Stimulated activated CD8-positive, alpha-beta memory T cell treated with anti-CD3 and anti-CD28 coated beads, Interleukin-4, amount 100 ng/mL, for 4 hours (primary cell): ENCODE data around the gene TNFSF8.

Experiments
- DNase-seq, 2 donors: peaks; one replicate each; pipeline ENCODE4 v3.0.0-alpha.2; 2020; ENCODE audit warnings: low read depth in 2 of 2, low spot score in 1 of 2

TNFSF8 gene

GRCh38 chr9:114930056-114930812 lies at the start of gene TNFSF8:
Gene TNFSF8 (minus strand): TSS chr9:114930591. CDS start chr9:114930303, 288 bp downstream.
- peak; percentile 31 to 65 for DNase-seq

GRCh38 chr9:114973216-114973615 lies 42.8 kb upstream of the TNFSF8 start:
- no peak for DNase-seq

- DNase-seq: no peak
These were observed 42.2 kb upstream of the TNFSF8 start for GRCh38 chr9:114972510-114973136.

- DNase-seq: no peak
These were observed 38.9 kb upstream of the TNFSF8 start for GRCh38 chr9:114969269-114969668.

GRCh38 chr9:114968671-114969070 lies 38.3 kb upstream of the TNFSF8 start:
- no peak for DNase-seq

DNA sequence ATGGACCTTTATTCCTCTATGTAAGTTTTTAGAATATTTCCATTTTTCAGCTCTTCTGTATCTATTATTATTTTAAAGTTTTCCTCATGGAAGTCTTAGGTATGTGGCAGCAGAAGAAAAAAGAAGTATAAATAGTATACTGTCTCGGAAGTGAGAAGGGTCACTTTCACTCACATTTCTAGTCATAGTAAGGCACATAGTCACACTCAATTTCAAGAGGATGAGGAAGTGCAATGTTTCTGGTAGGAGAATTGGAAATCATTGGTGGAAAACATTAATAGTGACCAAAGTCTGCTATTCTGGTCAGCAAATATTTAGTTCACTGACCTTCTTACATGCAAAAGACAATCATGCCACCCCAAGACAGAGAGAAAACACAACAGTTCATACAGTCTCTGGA lies 35.2 kb upstream of the TNFSF8 start:
- no peak for DNase-seq

- no peak for DNase-seq
These were observed 32.4 kb upstream of the TNFSF8 start for GRCh38 chr9:114962809-114963208.

- no peak for DNase-seq
These were observed 29.9 kb upstream of the TNFSF8 start for GRCh38 chr9:114960276-114960675.

- DNase-seq: no peak
These were observed 28.4 kb upstream of the TNFSF8 start for GRCh38 chr9:114958844-114959235.

GRCh38 chr9:114958021-114958843 lies 27.8 kb upstream of the TNFSF8 start:
- DNase-seq: peak; percentile 13 to 26

GRCh38 chr9:114957558-114957957 lies 27.2 kb upstream of the TNFSF8 start:
- DNase-seq: no peak

DNA sequence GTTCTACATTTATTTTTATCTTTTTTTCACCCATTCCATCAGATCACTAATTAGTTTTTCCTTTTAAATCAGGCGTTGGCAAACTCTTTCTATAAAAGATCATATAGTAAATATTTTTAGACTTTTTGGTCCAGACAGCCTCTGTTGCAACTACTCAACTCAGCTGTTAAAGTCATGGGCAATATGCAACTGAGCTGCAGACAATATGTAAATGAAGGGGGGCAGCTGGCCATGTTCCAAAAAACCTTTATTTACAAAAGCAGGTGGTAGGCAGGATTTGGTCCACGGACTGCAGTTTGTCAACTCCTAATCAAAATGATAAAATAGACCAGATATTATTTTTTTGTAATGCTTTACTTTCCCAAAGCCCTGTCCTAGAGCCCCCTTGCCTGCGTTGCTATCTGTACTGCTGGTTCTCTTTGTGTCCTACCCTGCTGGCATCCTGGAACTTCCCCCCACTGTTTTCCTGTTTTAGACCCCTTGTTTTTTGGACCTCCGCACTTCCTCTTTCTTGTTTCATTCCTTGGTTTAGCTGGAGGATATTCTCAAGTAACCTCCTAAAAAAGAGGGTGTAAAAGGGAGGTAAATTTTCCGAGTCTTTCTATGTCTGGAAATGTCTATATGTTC lies 24.7 kb upstream of the TNFSF8 start:
- no peak for DNase-seq

DNA sequence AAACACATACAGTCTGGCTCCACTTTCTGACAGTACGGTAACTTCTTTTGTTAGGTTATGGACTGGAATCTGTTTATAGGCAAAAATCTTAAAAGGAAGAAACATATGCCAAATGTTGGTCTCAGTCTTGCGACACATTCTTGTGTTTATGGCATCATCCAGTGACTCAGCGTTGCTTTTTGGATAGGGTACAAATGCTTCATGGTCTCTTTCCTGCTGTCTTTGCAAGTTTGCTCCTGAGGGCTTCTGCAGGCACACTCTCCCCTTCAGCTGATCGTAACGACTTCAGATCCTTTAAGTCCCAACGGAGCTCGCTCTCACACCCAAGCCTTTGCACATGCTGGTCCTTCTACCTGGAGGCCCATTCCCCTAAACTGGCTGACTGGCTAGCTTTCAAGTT lies 23.6 kb upstream of the TNFSF8 start:
- DNase-seq: no peak

DNA sequence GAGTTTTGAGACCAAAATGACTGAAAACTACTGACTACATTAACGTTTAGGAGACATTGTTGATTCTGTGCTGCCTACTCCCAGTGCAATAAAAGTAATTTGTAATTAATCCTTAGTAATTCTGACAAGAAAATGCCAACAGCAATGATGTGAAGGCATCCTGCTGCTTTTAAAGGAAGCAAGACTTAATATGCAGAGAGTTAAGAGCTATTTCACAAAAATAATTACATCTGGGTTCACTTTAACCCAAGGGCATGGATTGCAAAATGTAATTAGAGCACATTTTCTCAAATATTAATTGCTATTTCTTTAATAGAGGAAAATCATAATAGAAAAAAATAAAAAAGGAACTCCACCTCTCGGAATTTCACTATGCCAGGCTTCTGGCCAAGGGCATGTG lies 22.7 kb upstream of the TNFSF8 start:
- DNase-seq: no peak

DNA sequence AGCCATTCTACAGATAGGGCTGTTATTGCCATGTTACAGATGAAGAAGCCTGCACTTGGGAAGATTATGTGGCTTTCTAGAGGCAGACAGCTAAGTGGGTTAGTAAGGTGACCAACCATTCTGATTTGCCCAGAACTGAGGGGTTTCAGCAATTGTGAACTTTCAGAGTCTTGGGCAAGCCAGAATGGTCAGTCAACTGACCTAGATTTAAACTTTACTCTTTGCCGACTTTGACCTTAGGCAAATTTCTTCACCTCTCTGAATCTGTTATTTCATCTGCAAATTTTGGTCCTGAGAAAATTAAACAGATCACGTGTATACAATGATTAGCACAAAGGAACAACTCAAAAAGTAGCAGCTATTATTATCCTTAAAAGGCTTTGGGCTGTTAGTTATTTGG lies 20.4 kb upstream of the TNFSF8 start:
- DNase-seq: no peak

- no peak for DNase-seq
These were observed 16.7 kb upstream of the TNFSF8 start for GRCh38 chr9:114947058-114947457.

DNA sequence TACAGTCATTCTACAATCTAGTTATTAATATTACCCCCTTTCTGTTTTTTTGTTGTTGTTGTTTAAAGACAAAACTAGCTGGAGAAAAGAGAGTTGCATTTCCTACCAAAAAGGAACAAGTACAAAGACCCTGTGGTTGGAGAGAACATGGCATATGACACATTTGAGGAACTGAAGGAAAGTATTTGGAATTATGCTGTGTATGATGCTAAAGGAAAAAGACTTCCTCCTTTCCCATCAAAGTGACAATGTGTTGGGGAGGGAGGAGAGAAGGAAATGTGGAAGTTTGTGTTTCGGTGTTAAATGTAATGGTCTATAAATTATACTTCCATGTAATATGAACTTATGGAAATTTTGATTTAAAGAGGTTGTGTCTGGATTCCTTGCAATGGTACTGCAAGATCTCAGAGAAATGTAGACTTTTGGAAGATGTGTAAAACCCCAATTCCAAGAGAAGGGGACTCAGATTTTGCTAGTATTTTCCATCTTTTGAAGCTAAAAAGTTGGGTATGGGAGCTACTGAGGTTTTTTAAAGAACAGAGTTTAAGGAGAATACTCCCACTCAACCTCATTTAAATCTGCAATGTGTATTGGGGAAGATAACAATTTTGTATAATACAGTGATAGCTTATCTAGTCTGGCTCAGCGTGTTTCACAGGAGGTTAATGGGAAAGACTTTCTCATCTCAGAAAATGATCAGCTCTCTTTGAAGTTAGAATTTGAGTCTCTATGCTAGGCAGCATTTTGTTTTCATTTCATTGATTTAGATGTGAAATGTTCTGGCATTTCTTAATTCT lies 15.4 kb upstream of the TNFSF8 start:
- DNase-seq: no peak

DNA sequence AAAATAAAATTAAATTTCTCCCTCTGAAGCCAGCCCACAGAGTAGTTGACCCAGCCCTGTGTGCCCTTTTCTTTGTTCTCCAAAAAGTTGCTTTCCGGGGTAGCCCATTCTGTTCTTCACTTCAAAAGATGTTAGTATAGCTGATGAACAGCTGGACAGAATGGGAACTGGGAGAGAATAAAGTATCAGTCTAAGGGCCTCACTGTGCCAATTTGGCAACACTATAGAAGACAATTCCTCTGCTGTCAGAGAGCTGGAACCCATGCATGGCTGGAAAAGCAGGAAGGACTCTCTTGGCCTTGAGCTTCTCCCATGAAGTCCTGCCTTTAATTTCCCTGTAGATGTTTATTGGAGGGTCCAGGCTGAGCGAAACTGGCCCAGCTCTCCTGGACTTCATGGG lies 11.0 kb upstream of the TNFSF8 start:
- DNase-seq: no peak

- DNase-seq: no peak
These were observed 8.5 kb upstream of the TNFSF8 start for GRCh38 chr9:114938687-114939575.

GRCh38 chr9:114937516-114937915 lies 7.1 kb upstream of the TNFSF8 start:
- DNase-seq: no peak
